ENCODE data around the gene GAMT.

GAMT gene

GRCh38 chr19:1362387-1363257 lies 38.7 kb downstream of the GAMT start:
- no peak for DNase-seq

- no peak for DNase-seq
Observed at GRCh38 chr19:1361601-1362386, 39.5 kb downstream of the GAMT start.

GRCh38 chr19:1360818-1361461 lies 40.4 kb downstream of the GAMT start:
- peak; percentile 83 for DNase-seq

- DNase-seq = no peak
Observed at GRCh38 chr19:1360126-1360817, 41.1 kb downstream of the GAMT start.

- DNase-seq = no peak
Observed at GRCh38 chr19:1357531-1358109, 43.7 kb downstream of the GAMT start.

- DNase-seq = no peak
Observed at GRCh38 chr19:1356508-1356865, 44.9 kb downstream of the GAMT start.

GRCh38 chr19:1355568-1356507 lies 45.5 kb downstream of the GAMT start:
- DNase-seq = peak; percentile 63

GRCh38 chr19:1354970-1355567 lies 46.3 kb downstream of the GAMT start:
- no peak for DNase-seq

GRCh38 chr19:1353144-1353543 lies 48.2 kb downstream of the GAMT start:
- DNase-seq = no peak

GRCh38 chr19:1351381-1351851 lies 49.9 kb downstream of the GAMT start:
- no peak for DNase-seq

- DNase-seq = no peak
Observed at GRCh38 chr19:1350867-1351266, 50.5 kb downstream of the GAMT start.

GRCh38 chr19:1349211-1349610 lies 52.1 kb downstream of the GAMT start:
- no peak for DNase-seq
